HG02840 (cell line): ENCODE data around the gene ACYP2.
"Not testable (repeated sequence)": the region's sequence is repeated elsewhere in the genome, so short reads cannot be mapped to it uniquely, and the experiment has no call there.

Experiments used
- ATAC-seq: cut with Tn5 transposase; IDR thresholded peaks from one replicate; pipeline ENCODE4 v1.9.1; 2021; ENCODE audit warnings: mild to moderate bottlenecking, moderate library complexity, moderate number of reproducible peaks; ENCODE audit not compliant: unreplicated experiment, low FRiP score

Gene ACYP2

GRCh38 chr2:54115284-54116137 is at the start of gene ACYP2:
TSS of gene ACYP2 (plus strand) at chr2:54115615.
- ATAC-seq = peak; percentile 84

- ATAC-seq = no peak
Measured at GRCh38 chr2:54065891-54066290, 49.5 kb upstream of the ACYP2 start.

- no peak for ATAC-seq
Measured at GRCh38 chr2:54067851-54068375, 47.5 kb upstream of the ACYP2 start.

- not testable (repeated sequence) for ATAC-seq
Measured at GRCh38 chr2:54072483-54072882, 42.9 kb upstream of the ACYP2 start.

GRCh38 chr2:54073796-54074195 is 41.6 kb upstream of the ACYP2 start:
- ATAC-seq = no peak

- no peak for ATAC-seq
Measured at GRCh38 chr2:54074606-54075341, 40.6 kb upstream of the ACYP2 start.

GRCh38 chr2:54076586-54076985 is 38.8 kb upstream of the ACYP2 start:
- ATAC-seq = no peak

GRCh38 chr2:54077088-54077900 is 38.1 kb upstream of the ACYP2 start:
- ATAC-seq = no peak

- ATAC-seq = no peak
Measured at GRCh38 chr2:54079331-54079730, 36.1 kb upstream of the ACYP2 start.

GRCh38 chr2:54081574-54081973 is 33.8 kb upstream of the ACYP2 start:
- peak; percentile 94 for ATAC-seq

GRCh38 chr2:54083021-54083420 is 32.4 kb upstream of the ACYP2 start:
- ATAC-seq = no peak

GRCh38 chr2:54083445-54083844 is 32.0 kb upstream of the ACYP2 start:
- ATAC-seq = no peak

GRCh38 chr2:54084600-54084999 is 30.8 kb upstream of the ACYP2 start:
- no peak for ATAC-seq

- ATAC-seq = no peak
Measured at GRCh38 chr2:54085069-54085468, 30.3 kb upstream of the ACYP2 start.

GRCh38 chr2:54086157-54086556 is 29.3 kb upstream of the ACYP2 start:
- no peak for ATAC-seq

- ATAC-seq = no peak
Measured at GRCh38 chr2:54088191-54088634, 27.2 kb upstream of the ACYP2 start.

GRCh38 chr2:54088719-54089118 is 26.7 kb upstream of the ACYP2 start:
- ATAC-seq = no peak

- ATAC-seq = no peak
Measured at GRCh38 chr2:54090521-54091117, 24.8 kb upstream of the ACYP2 start.

GRCh38 chr2:54092940-54093339 is 22.5 kb upstream of the ACYP2 start:
- peak; percentile 59 for ATAC-seq

GRCh38 chr2:54095406-54095805 is 20.0 kb upstream of the ACYP2 start:
- not testable (repeated sequence) for ATAC-seq
